Breast epithelium (tissue), 4 donors: ENCODE results near the gene SAFB. TPM values are rescaled to one million over a fixed set of nuclear protein-coding genes. Genes with fewer than 3 reads are reported as not detected.
A peak's percentile ranks its signal among the peaks of the same experiment; 100 is the strongest.

ENCODE experiments used
- DNase-seq, 2 donors: peaks; one replicate each; pipeline ENCODE4 v3.0.0-alpha.2; 2019; ENCODE audit warnings: low spot score in 2 of 2
- H3K27ac ChIP-seq, 2 donors: fragments of 200-600 bp; sonication (generic) in 1 of 2; one replicate each; pipeline ENCODE4 v1.5.1; 2016 to 2019; ENCODE audit warnings: mild to moderate bottlenecking in 1 of 2
- H3K27me3 ChIP-seq, 2 donors: fragments of 200-600 bp; sonication (generic) in 1 of 2; one replicate each; pipeline versions ENCODE4 v1.5.1 to v1.6.0; 2017 to 2019; ENCODE audit warnings: control low read depth in 1 of 2, mild to moderate bottlenecking in 1 of 2
- H3K36me3 ChIP-seq: fragments of 200-600 bp; one replicate; pipeline ENCODE4 v1.5.1; 2019
- H3K4me1 ChIP-seq, 2 donors: fragments of 200-600 bp; sonication (generic); one replicate each; pipeline ENCODE4 v1.5.1; 2016 to 2019; ENCODE audit warnings: control low read depth in 1 of 2
- H3K4me3 ChIP-seq, 3 donors: fragments of 200-600 bp; sonication (generic); 1 replicate in 2 of 3; 2 replicates in 1 of 3; pipeline ENCODE4 v1.5.1; 2016 to 2019; ENCODE audit warnings: mild to moderate bottlenecking in 3 of 3, moderate library complexity in 2 of 3
- H3K9me3 ChIP-seq, 2 donors: fragments of 200-600 bp; sonication (generic) in 1 of 2; one replicate each; pipeline ENCODE4 v1.5.1; 2016 to 2019; ENCODE audit warnings: control low read depth in 1 of 2
- POLR2A ChIP-seq: fragments of 450-650 bp; IDR thresholded peaks from one replicate; pipeline ENCODE4 v1.6.1; 2016; ENCODE audit warnings: antibody characterized with exemption, mild to moderate bottlenecking, moderate library complexity
- POLR2AphosphoS5 ChIP-seq, 3 donors: sonication (generic); formaldehyde crosslinking; IDR thresholded peaks; one replicate each; pipeline ENCODE4 v1.6.1; 2017; ENCODE audit warnings: antibody characterized with exemption in 3 of 3
- intact Hi-C: fragments of 100-400 bp; cut with DNase I; formaldehyde crosslinking; loops from one replicate; pipeline ENCODE4 v1.15.1; 2023; ENCODE audit warnings: low total_unique reads
- total RNA-seq, 3 donors: library from RNA; depleted of rRNA; stranded (reverse); fragments of >200 nt; gene quantifications; one replicate each; pipeline ENCODE4 v1.1.0, GENCODE V29; 2016
- TF ChIP-seq, protein P1 (sequence below), 3 donors: fragments of 450-650 bp; IDR thresholded peaks; one replicate each; pipeline ENCODE4 v1.5.1; 2016 to 2017; ENCODE audit warnings: antibody characterized with exemption in 3 of 3, mild to moderate bottlenecking in 3 of 3, moderate library complexity in 3 of 3

The SAFB gene
- total RNA-seq, 3 donors from 2014 or later: 64.2 to 112 (median 111) TPM

DNA sequence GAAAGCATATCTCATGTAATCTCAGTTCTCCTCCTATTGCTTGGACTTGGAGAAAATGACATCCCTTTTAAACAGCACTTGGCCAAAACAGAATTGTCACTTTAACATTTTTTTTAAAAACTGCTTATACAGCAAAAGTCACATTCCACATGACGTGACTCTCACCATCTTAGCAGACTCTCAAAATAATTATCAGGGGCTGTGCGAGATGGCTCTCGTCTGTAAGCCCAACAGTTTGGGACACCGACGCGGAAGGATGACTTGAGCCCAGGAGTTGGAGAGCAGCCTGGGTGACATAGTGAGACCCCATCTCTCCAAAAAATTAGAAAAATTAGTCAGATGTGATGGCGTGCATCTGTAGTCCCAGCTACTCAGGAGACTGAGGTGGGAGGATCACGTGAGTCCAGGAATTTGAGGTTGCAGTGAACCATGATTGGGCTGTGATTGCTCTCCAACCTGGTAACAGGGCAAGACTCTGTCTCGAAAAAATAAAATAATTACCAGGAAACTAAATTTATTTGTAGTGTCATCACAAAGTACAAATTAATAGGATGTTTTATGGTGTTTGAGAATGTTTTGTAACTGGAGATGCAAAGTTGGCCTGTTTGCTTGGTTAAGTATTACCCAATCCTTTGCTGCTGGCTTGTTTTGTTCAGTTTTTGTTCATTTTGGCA lies 8.8 kb downstream of the SAFB start:
- TF ChIP-seq, protein P1, sequence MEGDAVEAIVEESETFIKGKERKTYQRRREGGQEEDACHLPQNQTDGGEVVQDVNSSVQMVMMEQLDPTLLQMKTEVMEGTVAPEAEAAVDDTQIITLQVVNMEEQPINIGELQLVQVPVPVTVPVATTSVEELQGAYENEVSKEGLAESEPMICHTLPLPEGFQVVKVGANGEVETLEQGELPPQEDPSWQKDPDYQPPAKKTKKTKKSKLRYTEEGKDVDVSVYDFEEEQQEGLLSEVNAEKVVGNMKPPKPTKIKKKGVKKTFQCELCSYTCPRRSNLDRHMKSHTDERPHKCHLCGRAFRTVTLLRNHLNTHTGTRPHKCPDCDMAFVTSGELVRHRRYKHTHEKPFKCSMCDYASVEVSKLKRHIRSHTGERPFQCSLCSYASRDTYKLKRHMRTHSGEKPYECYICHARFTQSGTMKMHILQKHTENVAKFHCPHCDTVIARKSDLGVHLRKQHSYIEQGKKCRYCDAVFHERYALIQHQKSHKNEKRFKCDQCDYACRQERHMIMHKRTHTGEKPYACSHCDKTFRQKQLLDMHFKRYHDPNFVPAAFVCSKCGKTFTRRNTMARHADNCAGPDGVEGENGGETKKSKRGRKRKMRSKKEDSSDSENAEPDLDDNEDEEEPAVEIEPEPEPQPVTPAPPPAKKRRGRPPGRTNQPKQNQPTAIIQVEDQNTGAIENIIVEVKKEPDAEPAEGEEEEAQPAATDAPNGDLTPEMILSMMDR (IDR thresholded peaks at IDR 0.05): no peak
- no peak for TF ChIP-seq POLR2A
- no peak for TF ChIP-seq POLR2AphosphoS5 (IDR thresholded peaks at IDR 0.05)
- intact Hi-C loops: no loop called here
- Histone ChIP-seq H3K36me3 (no peaks in the 10 kb centered on the region), H3K9me3 (no peaks in the 10 kb centered on the region), H3K4me1 (peaks cover 0 to 7% of the 10 kb centered on the region in 2 donors), H3K27me3 (no peaks in the 10 kb centered on the region), H3K4me3 (no peak overlapping the region), H3K27ac (peak overlapping the region; percentile 40 to 56)
- no peak for DNase-seq

DNA sequence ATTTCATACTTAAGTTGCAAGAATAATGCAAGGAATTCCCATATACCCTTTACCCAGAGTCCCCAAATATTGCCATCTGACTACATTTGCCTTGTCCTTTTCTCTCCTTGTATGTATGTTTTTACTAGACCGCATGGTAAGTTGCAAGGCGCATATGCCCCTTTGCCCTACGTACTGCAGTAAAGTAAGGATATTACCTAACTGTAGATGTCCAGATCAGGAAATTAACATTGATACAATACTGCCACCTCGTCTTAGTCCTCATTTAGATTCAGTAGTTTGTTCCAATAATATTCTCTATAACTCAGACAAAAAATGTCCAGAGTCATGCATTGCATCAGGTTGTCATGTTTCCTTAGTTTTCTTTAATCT lies 9.3 kb downstream of the SAFB start:
- TF ChIP-seq, protein P1 (IDR thresholded peaks at IDR 0.05): no peak
- no peak for TF ChIP-seq POLR2A
- no peak for TF ChIP-seq POLR2AphosphoS5 (IDR thresholded peaks at IDR 0.05)
- H3K4me3 ChIP-seq: no peak overlapping the region
- no peak overlapping the region for H3K27ac ChIP-seq
- no peaks in the 10 kb centered on the region for H3K9me3 ChIP-seq
- intact Hi-C loops: no loop called here
- H3K27me3 ChIP-seq: no peaks in the 10 kb centered on the region
- H3K4me1 ChIP-seq: peaks cover 0 to 6% of the 10 kb centered on the region in 2 donors
- no peaks in the 10 kb centered on the region for H3K36me3 ChIP-seq
- no peak for DNase-seq

DNA sequence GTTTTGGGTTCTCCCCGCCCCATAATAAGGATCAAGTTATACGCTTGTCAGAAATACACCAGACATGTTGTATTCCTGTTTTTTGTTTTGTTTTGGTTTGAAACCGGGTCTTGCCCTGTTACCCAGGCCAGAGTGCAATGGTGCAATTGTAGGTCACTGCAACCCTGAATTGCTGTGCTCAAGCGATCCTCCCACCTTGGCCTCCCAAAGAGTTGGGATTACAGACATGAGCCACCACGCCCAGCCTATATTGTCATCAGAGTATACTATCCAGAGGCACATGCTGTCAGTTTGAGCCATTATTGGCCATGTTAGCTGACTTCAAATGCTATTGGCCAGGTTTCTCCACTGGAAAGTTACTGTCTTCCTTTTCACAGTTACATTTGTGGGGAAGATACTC lies 9.8 kb downstream of the SAFB start:
- peak overlapping the region in 1 of 2 donors; percentile 34 for H3K27ac ChIP-seq
- no peaks in the 10 kb centered on the region for H3K9me3 ChIP-seq
- no peaks in the 10 kb centered on the region for H3K27me3 ChIP-seq
- H3K36me3 ChIP-seq: no peaks in the 10 kb centered on the region
- no peak overlapping the region for H3K4me3 ChIP-seq
- DNase-seq: no peak
- intact Hi-C loops: no loop called here
- TF ChIP-seq POLR2A (no peak), POLR2AphosphoS5 (IDR thresholded peaks at IDR 0.05) (no peak)
- TF ChIP-seq, protein P1 (IDR thresholded peaks at IDR 0.05): no peak
- peaks cover 0 to 6% of the 10 kb centered on the region in 2 donors for H3K4me1 ChIP-seq

DNA sequence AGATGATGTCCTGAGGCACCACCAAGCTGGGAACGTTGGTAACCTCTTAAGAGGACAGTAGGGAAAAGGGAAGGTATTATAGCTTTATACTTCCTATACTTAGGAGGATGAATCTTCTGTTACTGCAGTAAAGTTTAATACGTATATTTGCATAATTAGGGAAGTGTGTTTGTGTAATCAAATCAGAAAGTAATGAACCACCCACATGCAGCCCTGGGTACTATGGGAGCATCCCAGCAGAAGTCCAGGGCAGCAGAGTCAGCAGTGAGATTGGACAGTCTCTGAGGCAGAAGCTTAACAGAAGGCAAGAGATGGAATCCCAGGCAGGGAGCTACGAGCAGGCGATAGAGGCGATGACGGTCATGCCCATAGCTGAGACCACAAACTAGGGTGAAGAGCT lies 12.5 kb downstream of the SAFB start:
- Histone ChIP-seq H3K27me3 (no peaks in the 10 kb centered on the region), H3K9me3 (no peaks in the 10 kb centered on the region), H3K27ac (no peak overlapping the region), H3K4me3 (no peak overlapping the region), H3K36me3 (no peaks in the 10 kb centered on the region), H3K4me1 (peaks cover 0 to 6% of the 10 kb centered on the region in 2 donors)
- no peak for DNase-seq
- intact Hi-C loops: no loop called here
- no peak for TF ChIP-seq POLR2A
- TF ChIP-seq POLR2AphosphoS5 (IDR thresholded peaks at IDR 0.05): no peak
- TF ChIP-seq, protein P1 (IDR thresholded peaks at IDR 0.05): no peak

DNA sequence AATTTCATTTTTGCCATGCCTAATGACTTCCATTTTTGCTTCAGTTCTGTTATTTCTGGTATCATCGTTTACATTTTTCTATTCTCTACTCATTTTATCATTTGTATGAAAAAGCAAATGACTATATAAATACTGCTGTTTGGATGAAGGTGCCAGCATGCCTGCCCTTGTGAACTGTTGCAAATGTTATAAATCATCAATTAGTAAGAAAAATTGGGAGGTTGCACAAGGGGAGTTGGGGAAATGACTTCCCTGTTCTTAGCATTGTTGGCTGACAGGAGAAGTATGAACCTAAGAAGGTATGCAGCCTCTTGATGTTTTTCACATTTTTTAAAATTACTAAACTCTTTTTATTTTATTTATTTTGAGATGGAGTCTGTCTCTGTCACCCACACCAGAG lies 15.1 kb downstream of the SAFB start:
- Histone ChIP-seq H3K36me3 (no peaks in the 10 kb centered on the region), H3K4me1 (no peaks in the 10 kb centered on the region)
- no peak for DNase-seq

More for the DNA sequence above, 15.1 kb downstream of the SAFB start:
- no peak overlapping the region for H3K27ac ChIP-seq
- no peaks in the 10 kb centered on the region for H3K27me3 ChIP-seq
- intact Hi-C loops: no loop called here
- no peak overlapping the region for H3K4me3 ChIP-seq
- TF ChIP-seq POLR2A: no peak
- TF ChIP-seq POLR2AphosphoS5 (IDR thresholded peaks at IDR 0.05): no peak
- TF ChIP-seq, protein P1 (IDR thresholded peaks at IDR 0.05): no peak
- no peaks in the 10 kb centered on the region for H3K9me3 ChIP-seq
